ENCODE results near the gene TEX53. TPM values are rescaled to one million over a fixed set of nuclear protein-coding genes. Genes with fewer than 3 reads are reported as not detected.

Gene TEX53
- total and polyA plus RNA-seq, 2 of the 8 experiments (the other 6 are each of a cell fraction or from before 2014, with no cell fraction given), result not detected

- no peak overlapping the region for H2BK12ac ChIP-seq (ENCODE audit: low read depth, low read length)
- no peaks in the 10 kb centered on the region for H3K36me3 ChIP-seq (ENCODE audit: control insufficient read depth in 2 of 4, insufficient read depth in 4 of 4, low read length in 3 of 4)
- H2BK5ac ChIP-seq (ENCODE audit: low read depth, low read length), result no peak overlapping the region
- no peak for FAIRE-seq
- POLR2A ChIA-PET (ENCODE audit: partially characterized antibody), result no interaction called here
- no peak overlapping the region for H3K9ac ChIP-seq (replicated peaks in 1 of 4; ENCODE audit: extremely low read depth in 1 of 4, low read depth in 3 of 4, low read length in 3 of 4)
- CTCF ChIA-PET (ENCODE audit: partially characterized antibody), result interaction anchor here (1.4 kb wide), 1 partner anchor 11 kb away, joined by 3 read pairs; no protein-coding TSS in a partner anchor
- TF ChIP-seq NRF1 (IDR thresholded peaks at IDR 0.05; ENCODE audit: low read depth, low read length), result no peak
- TF ChIP-seq FOSL1 (IDR thresholded peaks at IDR 0.05; ENCODE audit: insufficient read depth, low read depth, low read length), result no peak
- no peak for TF ChIP-seq EZH2 (IDR thresholded peaks at IDR 0.05; ENCODE audit: low read depth, low read length, severe bottlenecking)
- TF ChIP-seq TAF1 (IDR thresholded peaks at IDR 0.05; ENCODE audit: low read depth, low read length), result no peak
- TF ChIP-seq TCF12 (IDR thresholded peaks at IDR 0.05; ENCODE audit: low read depth, low read length), result no peak
- TF ChIP-seq TAF7 (optimal IDR thresholded peaks at IDR 0.05; ENCODE audit: borderline replicate concordance, low read depth, low read length), result no peak
- TF ChIP-seq E2F6 (IDR thresholded peaks at IDR 0.05), result no peak
- TF ChIP-seq CREB1 (IDR thresholded peaks at IDR 0.05), result no peak
- TF ChIP-seq SIN3A (conservative IDR thresholded peaks at IDR 0.05 in 1 of 2, IDR thresholded peaks at IDR 0.05 in 1 of 2; ENCODE audit: low read depth in 1 of 2, low read length in 2 of 2), result no peak
- no peak for TF ChIP-seq BCL11A (IDR thresholded peaks at IDR 0.05; ENCODE audit: low read depth in 2 of 2, low read length in 2 of 2)
- no peak for TF ChIP-seq ZNF274 (IDR thresholded peaks at IDR 0.05; ENCODE audit: borderline replicate concordance, extremely low read depth, low read length)
- no peak overlapping the region for H3K14ac ChIP-seq (ENCODE audit: insufficient read length)
- WGBS, 2 experiments (ENCODE audit: extremely low coverage in 1 of 2, insufficient coverage in 1 of 2, insufficient read length in 1 of 2, insufficient replicate concordance in 2 of 2, low coverage in 1 of 2, low lambda C conversion rate in 2 of 2, missing lambda C conversion rate in 1 of 2), result 88% methylated on average over 2 of the region's 2 CpGs; no CpG with 5 or more reads in 1 of the 2 experiments
- no peak overlapping the region for H2BK20ac ChIP-seq (ENCODE audit: low read length)
- H3K23me2 ChIP-seq (ENCODE audit: low read depth, low read length), result no peaks in the 10 kb centered on the region; the same call in 1 of the 2 replicates
- no peaks in the 10 kb centered on the region for H3K27me3 ChIP-seq (replicated peaks in 1 of 4; ENCODE audit: control insufficient read depth in 3 of 4, extremely low read depth in 1 of 4, insufficient read depth in 3 of 4, low read length in 3 of 4)
- no peak overlapping the region for H3K4ac ChIP-seq (replicated peaks; ENCODE audit: insufficient read length, low read depth, low read length)
- no peak overlapping the region for H2AK5ac ChIP-seq (ENCODE audit: low read depth, low read length)
- no peak overlapping the region for H3K27ac ChIP-seq (ENCODE audit: low read depth, low read length)
- H3K4me3 ChIP-seq (ENCODE audit: extremely low read depth in 1 of 4, insufficient read depth in 2 of 4, low read depth in 3 of 4, low read length in 4 of 4), result no peak overlapping the region
- no peak overlapping the region for H3K4me2 ChIP-seq (ENCODE audit: insufficient read depth in 1 of 2, low read depth in 2 of 2, low read length in 2 of 2)
- no peak overlapping the region for H3K56ac ChIP-seq (replicated peaks; ENCODE audit: insufficient read length, low read depth, low read length)
- H4K5ac ChIP-seq (ENCODE audit: insufficient read length, low read depth, low read length), result no peak overlapping the region
- no peak overlapping the region for H4K8ac ChIP-seq (ENCODE audit: extremely low read depth, insufficient read depth, low read length)
- H4K20me1 ChIP-seq (replicated peaks in 1 of 2; ENCODE audit: control insufficient read depth in 1 of 2, insufficient read depth in 2 of 2, low read length in 2 of 2), result peaks cover 0 to 7% of the 10 kb centered on the region in 2 experiments
- no peak overlapping the region for H2BK15ac ChIP-seq (ENCODE audit: low read length)
- no peaks in the 10 kb centered on the region for H3K79me1 ChIP-seq (ENCODE audit: low read depth, low read length)
- H3K18ac ChIP-seq (ENCODE audit: extremely low read depth, low read length), result no peak overlapping the region
- H3K4me1 ChIP-seq (replicated peaks in 1 of 4; ENCODE audit: control insufficient read depth in 3 of 4, insufficient read depth in 4 of 4, low read length in 3 of 4), result no peaks in the 10 kb centered on the region
- H4K91ac ChIP-seq (replicated peaks; ENCODE audit: insufficient read length, low read length), result no peak overlapping the region
- no peak overlapping the region for H2AFZ ChIP-seq (ENCODE audit: low read length)
- H3K23ac ChIP-seq (ENCODE audit: insufficient read length), result no peak overlapping the region
- no peaks in the 10 kb centered on the region for H3K9me3 ChIP-seq (ENCODE audit: insufficient read depth in 2 of 2, low read depth in 1 of 2, low read length in 1 of 2)
- H2BK120ac ChIP-seq (replicated peaks; ENCODE audit: low read depth, low read length), result no peak overlapping the region
- H3K79me2 ChIP-seq (ENCODE audit: control insufficient read depth in 1 of 2, insufficient read depth in 2 of 2, low read length in 2 of 2), result no peaks in the 10 kb centered on the region
- DNase-seq (ENCODE audit: low read depth in 1 of 2, low spot score in 2 of 2), result no peak
These were observed 35.5 kb downstream of the TEX53 start for GRCh38 chr9:114621975-114622609.

Measured in H1 (cell line).